ENCODE data around the gene HOXB1. TPM values are rescaled to one million over a fixed set of nuclear protein-coding genes. Genes with fewer than 3 reads are reported as not detected.
A peak's percentile ranks its signal among the peaks of the same experiment; 100 is the strongest.

HOXB1 gene
- total RNA-seq, 4 donors from 2014 or later: not detected

DNA sequence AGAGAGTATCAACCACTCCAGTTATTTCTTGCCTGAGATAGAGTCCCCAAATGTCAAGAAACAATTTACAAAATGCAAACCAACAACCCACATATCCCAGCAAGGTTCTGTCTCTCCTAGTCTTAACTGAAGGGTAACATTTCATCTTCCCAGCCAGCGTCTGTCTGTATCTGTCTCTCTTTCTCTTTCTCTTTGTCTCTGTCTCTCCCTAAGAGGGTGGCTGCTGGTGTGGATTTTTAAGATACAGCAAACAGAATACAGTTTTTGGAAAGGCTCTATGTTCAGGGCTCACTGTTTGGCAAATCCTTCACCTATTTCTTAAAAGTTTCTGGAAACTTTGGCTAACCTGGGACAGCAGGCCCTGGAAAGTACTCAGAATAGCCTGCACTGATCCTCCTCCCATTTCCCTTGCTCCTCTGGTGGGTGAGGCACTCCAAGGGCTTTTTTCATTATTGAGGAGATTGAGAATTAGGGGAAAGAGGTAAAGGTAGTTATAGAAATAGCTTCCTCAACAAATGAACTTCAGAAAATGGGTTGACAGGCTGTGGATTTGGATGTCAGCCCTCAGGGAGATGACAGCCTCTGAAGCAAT, 41.1 kb upstream of the HOXB1 start:
- H3K4me1 ChIP-seq: peaks cover 24 to 100% (median 33%) of the 10 kb centered on the region in 3 donors

DNA sequence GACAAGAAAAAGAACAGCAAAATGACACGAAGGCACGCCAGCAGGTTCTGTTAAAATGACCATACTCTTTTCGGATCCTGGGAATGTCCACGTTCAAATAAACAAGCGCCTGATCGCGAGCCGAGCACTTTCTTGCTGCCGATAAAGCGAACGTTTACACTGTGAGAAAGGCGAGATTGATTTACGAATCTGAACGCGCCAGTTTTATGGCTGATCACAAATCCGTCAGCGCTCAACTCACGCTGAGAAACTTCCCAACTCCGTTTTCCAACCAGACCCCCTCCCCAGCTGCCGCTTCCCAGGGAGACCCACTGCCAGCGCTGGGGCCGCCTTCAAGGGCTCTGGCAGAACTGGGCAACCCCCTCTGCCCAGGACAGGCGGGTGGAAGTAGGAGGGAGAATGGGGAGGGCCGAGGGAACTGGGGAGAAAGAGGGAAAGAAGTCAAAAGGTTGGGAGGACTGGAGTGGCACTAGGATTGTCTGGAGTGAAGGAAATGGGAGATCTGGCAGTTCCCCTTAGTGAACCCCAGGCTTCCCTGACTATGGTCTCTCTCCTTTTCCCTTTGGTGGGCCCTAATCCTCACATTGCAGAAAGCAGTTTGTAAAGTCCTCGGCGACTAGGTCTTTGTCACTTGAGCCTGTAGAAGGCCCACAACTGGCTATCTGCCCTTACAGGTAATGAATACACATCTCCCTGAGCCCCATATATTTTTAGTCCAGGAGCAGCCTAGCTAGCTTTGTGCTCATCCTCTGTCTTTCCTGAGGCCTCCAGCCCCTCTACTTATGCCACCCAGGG, 40.4 kb upstream of the HOXB1 start:
- 16 to 29% methylated on average over 21 to 22 of the region's 26 CpGs for WGBS, 2 donors (ENCODE audit: low coverage in 1 of 2)
- Histone ChIP-seq H3K27ac (peak overlapping the region; percentile 97 to 98 (median 97)), H3K9me3 (no peaks in the 10 kb centered on the region), H3K36me3 (no peaks in the 10 kb centered on the region), H3K27me3 (no peaks in the 10 kb centered on the region), H3K4me3 (peak overlapping the region; percentile 27 to 81), H3K4me1 (peaks cover 25 to 100% (median 38%) of the 10 kb centered on the region in 3 donors)
- no peak for TF ChIP-seq POLR2AphosphoS5 (IDR thresholded peaks at IDR 0.05)
- no peak for TF ChIP-seq POLR2A (IDR thresholded peaks at IDR 0.05)
- TF ChIP-seq EP300 (IDR thresholded peaks at IDR 0.05): no peak
- TF ChIP-seq, protein P1, sequence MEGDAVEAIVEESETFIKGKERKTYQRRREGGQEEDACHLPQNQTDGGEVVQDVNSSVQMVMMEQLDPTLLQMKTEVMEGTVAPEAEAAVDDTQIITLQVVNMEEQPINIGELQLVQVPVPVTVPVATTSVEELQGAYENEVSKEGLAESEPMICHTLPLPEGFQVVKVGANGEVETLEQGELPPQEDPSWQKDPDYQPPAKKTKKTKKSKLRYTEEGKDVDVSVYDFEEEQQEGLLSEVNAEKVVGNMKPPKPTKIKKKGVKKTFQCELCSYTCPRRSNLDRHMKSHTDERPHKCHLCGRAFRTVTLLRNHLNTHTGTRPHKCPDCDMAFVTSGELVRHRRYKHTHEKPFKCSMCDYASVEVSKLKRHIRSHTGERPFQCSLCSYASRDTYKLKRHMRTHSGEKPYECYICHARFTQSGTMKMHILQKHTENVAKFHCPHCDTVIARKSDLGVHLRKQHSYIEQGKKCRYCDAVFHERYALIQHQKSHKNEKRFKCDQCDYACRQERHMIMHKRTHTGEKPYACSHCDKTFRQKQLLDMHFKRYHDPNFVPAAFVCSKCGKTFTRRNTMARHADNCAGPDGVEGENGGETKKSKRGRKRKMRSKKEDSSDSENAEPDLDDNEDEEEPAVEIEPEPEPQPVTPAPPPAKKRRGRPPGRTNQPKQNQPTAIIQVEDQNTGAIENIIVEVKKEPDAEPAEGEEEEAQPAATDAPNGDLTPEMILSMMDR (IDR thresholded peaks at IDR 0.05): no peak
- ATAC-seq: no peak

More for the DNA sequence above, 41.1 kb upstream of the HOXB1 start:
- TF ChIP-seq EP300 (IDR thresholded peaks at IDR 0.05): no peak
- Histone ChIP-seq H3K36me3 (no peaks in the 10 kb centered on the region), H3K27me3 (no peaks in the 10 kb centered on the region), H3K27ac (peak overlapping the region; percentile 97 to 98 (median 97)), H3K4me3 (peak overlapping the region; percentile 27 to 81), H3K9me3 (no peaks in the 10 kb centered on the region)
- 12% methylated on average over 1 of the region's 1 CpG; no CpG with 5 or more reads in 1 of the 2 donors for WGBS, 2 donors (ENCODE audit: low coverage in 1 of 2)
- no peak for ATAC-seq

DNA sequence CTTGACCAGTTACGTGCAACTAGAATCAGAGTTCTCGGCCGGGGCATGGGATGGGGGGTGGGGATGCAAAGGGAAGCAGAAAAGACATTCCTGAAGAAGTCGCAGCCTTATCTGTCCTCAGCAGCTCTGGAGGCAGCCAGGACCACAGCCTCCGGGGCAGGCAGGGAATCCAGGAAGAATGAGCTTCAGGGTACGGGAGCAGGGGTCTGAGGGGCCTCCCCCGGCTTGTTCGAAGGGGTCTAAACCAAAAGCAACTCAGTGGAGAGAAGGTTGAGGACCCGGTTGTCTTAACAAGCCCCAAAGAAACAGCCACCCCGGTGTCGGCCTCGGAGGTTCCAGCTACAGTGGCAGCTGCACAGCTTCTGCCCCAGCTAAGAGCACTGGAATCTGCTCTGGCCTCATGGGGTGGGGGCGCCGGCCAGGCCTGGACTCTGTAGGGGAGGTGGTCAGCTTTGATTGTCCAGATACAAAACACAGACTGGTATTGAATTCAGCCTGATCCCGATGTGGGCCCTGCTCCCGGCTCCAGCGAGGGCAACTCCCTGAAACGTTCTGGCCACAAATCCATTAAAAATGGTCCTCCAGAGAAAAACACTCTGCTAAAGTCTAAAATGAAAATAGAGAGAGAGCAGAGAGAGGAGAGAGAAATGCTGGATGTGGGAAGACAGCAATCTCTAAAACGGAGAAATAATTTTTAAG, 39.7 kb upstream of the HOXB1 start:
- Histone ChIP-seq H3K4me1 (peaks cover 20 to 100% (median 38%) of the 10 kb centered on the region in 3 donors), H3K4me3 (peak overlapping the region; percentile 27 to 81)

DNA sequence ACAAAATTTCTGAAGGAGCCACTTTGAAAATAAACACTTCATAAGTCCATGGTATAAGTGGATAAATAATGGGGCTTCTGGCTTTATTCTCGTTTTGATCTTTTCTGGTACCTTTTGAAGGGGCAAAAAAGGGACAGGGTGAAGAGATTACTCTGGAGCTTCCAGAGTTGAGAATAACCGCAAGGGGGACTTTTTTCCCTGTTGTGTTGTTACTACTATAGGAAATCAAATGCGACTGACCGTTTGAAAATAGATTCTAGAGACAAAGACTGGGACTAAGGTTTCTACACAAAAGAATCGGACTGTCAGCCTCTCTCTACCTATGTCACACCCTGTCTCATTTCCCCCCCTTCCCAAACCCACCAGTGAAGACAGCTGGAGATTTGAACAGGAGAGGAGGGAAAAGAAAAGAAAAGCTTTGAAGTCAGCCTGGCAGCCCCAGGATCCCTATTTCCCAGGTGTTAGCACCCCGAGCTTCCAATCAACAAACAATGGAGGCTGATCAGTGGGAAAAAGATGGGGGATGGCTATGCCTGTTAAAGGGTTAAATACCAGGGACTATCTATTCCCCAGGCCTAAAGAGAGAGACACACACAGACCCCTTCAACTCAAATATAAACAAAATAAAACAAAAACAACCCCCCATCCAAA, 39.0 kb upstream of the HOXB1 start:
- Histone ChIP-seq H3K4me1 (peaks cover 20 to 100% (median 45%) of the 10 kb centered on the region in 3 donors), H3K36me3 (no peaks in the 10 kb centered on the region), H3K27ac (peak overlapping the region; percentile 97 to 98 (median 97)), H3K4me3 (peak overlapping the region; percentile 27 to 81), H3K9me3 (no peaks in the 10 kb centered on the region), H3K27me3 (no peaks in the 10 kb centered on the region)
- WGBS, 2 donors (ENCODE audit: low coverage in 1 of 2): 11 to 25% methylated on average over 4 to 6 of the region's 6 CpGs
- TF ChIP-seq POLR2A (IDR thresholded peaks at IDR 0.05): no peak
- TF ChIP-seq, protein P1 (IDR thresholded peaks at IDR 0.05): peak in 3 of 4 experiments; percentile 32 to 41 (median 33)
- TF ChIP-seq EP300 (IDR thresholded peaks at IDR 0.05): no peak
- no peak for TF ChIP-seq POLR2AphosphoS5 (IDR thresholded peaks at IDR 0.05)
- ATAC-seq: no peak

More for the DNA sequence above, 39.7 kb upstream of the HOXB1 start:
- H3K9me3 ChIP-seq: no peaks in the 10 kb centered on the region
- H3K27ac ChIP-seq: peak overlapping the region; percentile 97 to 98 (median 97)
- peak; percentile 32 for ATAC-seq
- H3K36me3 ChIP-seq: no peaks in the 10 kb centered on the region
- H3K27me3 ChIP-seq: no peaks in the 10 kb centered on the region
- WGBS, 2 donors (ENCODE audit: low coverage in 1 of 2): 11 to 12% methylated on average over 9 to 16 of the region's 19 CpGs
- TF ChIP-seq POLR2A (IDR thresholded peaks at IDR 0.05) (no peak), POLR2AphosphoS5 (IDR thresholded peaks at IDR 0.05) (peak; percentile 20)

DNA sequence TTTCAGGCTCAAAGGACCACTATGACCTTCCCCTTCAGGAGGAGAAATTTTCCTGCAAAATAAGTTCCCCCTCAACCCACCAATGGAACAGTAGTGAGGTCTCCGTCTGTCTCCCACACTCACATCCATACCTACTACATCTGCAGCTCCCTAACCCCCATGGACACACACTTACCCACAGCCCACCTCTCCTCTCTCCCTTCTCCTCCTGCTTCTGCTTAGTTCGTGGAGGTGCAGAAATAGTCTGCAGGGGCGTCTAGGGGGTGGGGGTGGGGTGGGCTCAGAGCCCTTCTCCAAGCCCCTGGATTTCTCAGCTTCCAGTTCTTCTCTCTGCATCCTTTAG, 38.4 kb upstream of the HOXB1 start:
- peaks cover 20 to 100% (median 45%) of the 10 kb centered on the region in 3 donors for H3K4me1 ChIP-seq
- peak overlapping the region; percentile 27 to 81 for H3K4me3 ChIP-seq
- H3K27me3 ChIP-seq: no peaks in the 10 kb centered on the region
- H3K9me3 ChIP-seq: no peaks in the 10 kb centered on the region
- TF ChIP-seq, protein P1 (IDR thresholded peaks at IDR 0.05): no peak
- no peak for TF ChIP-seq EP300 (IDR thresholded peaks at IDR 0.05)
- TF ChIP-seq POLR2AphosphoS5 (IDR thresholded peaks at IDR 0.05): no peak
- no peak for TF ChIP-seq POLR2A (IDR thresholded peaks at IDR 0.05)
- no peak for ATAC-seq
- 0 to 7% methylated on average over 1 to 3 of the region's 3 CpGs for WGBS, 2 donors (ENCODE audit: low coverage in 1 of 2)
- peak overlapping the region; percentile 97 to 98 (median 97) for H3K27ac ChIP-seq
- no peaks in the 10 kb centered on the region for H3K36me3 ChIP-seq
